Sciatic nerve (tissue), 2 donors: ENCODE data around the gene SORCS2. TPM values are rescaled to one million over a fixed set of nuclear protein-coding genes. Genes with fewer than 3 reads are reported as not detected.

Source experiments
- ATAC-seq: fragments of 200-7000 bp; cut with Tn5 transposase; one replicate; pipeline ENCODE4 v1.9.1; 2020; ENCODE audit warnings: mild to moderate bottlenecking, moderate library complexity
- DNase-seq: peaks from one replicate; pipeline ENCODE4 v3.0.0-alpha.2; 2020; ENCODE audit warnings: low spot score
- intact Hi-C: fragments of 100-400 bp; cut with DNase I; formaldehyde crosslinking; loops from one replicate; pipeline ENCODE4 v1.14.2; 2022
- total RNA-seq: library from RNA; stranded (reverse); fragmentation: NEBNext Ultra II Directional; extraction: Animal tissue kit (Norgen Biotek cat#: 25700); gene quantifications from one replicate; pipeline ENCODE4 v1.2.1, GENCODE V29; 2021
- donor health status: DM: no; HTN: no; CAD: no.
- donor health status: DM: no; HTN: no; CAD: no.

SORCS2 gene
- total RNA-seq, 1 donor from 2014 or later = 52.5 TPM

- intact Hi-C loops = no loop called here
- ATAC-seq (no peak), DNase-seq (no peak)
Measured at GRCh38 chr4:7348946-7349900, 156.9 kb downstream of the SORCS2 start.

- intact Hi-C loops = no loop called here
- ATAC-seq (no peak), DNase-seq (no peak)
Measured at GRCh38 chr4:7350396-7350795, 158.1 kb downstream of the SORCS2 start.

DNA sequence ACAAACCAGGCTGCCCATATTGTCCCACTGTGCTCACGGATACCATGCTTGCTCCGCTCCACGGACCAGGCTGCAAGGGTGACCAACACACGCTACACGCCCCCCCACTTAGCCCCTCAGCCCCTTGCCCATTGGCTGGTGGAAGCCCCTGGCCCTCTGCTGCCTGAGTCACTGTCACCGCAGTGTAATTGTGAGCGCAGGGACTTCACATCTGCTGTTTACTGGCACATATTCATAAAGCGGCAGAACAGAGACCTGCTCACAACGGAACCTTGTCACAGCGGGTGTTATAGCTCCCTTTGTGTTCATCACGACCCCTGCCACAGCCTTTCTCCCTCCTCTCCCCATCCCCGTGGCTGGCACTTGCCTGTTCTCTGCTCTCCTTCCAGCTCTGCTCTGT lies 158.7 kb downstream of the SORCS2 start:
- DNase-seq (no peak), ATAC-seq (no peak)

GRCh38 chr4:7352486-7352885 lies 160.1 kb downstream of the SORCS2 start:
- no peak for ATAC-seq
- no peak for DNase-seq
- intact Hi-C loops = no loop called here

More for the DNA sequence above, 158.7 kb downstream of the SORCS2 start:
- intact Hi-C loops = no loop called here

DNA sequence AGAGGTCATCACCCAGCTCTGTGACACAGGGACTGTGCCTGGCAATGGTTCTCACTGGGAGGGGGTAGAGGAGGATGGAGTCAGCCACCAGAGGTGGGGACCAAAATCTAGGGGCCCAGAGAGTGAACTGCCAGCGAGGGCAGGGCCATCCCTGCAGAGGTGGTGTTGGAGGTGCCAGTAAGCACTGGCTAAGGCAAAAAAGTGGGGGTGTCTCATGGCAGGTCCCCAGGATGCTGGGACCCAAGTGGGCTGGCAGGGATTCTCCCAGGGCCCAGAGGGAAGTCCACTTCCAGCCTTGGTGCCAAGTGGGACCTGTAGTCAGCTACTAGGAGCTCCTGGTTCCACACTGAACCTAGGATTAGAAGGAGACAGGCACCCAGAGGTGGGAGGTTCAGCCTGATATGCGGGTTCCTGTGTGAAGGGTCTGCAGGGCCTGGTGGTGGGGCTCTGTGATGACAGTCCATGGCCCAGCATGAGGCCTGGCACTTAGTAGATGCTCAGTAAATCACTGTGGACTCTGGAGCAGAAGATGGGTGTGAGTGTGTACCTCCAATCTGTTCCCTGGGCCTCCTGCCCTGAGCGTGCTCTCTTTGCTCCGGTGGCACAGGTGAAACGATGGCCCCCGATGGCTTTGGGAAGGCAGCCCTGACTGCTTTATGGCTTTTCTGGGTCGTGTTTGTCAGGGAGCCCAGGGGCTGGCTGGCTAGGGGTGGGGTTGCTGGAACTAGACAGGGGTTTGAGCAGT lies 160.9 kb downstream of the SORCS2 start:
- DNase-seq (no peak), ATAC-seq (no peak)
- intact Hi-C loops = no loop called here

GRCh38 chr4:7353846-7354610 lies 161.7 kb downstream of the SORCS2 start:
- ATAC-seq (no peak), DNase-seq (no peak)
- intact Hi-C loops = no loop called here

DNA sequence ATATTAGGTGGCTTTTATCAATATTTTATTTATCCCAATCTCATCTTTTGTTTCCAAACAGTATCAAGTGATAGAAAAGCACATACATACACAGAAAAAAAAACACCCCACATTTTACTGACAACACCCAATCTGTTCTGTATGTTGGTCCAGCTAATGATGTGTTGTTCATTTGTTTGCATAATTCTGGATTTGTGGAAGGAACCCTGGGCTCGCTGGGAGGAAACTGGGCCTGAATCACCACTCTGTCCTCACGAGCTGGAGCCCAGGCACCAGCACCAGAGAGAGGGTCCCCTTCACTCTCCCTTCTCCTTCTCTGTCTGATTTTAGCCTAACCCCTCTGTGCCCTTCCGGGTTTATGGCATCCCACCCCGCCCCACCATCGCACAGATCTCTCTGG lies 162.6 kb downstream of the SORCS2 start:
- DNase-seq (no peak), ATAC-seq (no peak)
- intact Hi-C loops = no loop called here

GRCh38 chr4:7355795-7356194 lies 163.5 kb downstream of the SORCS2 start:
- no peak for ATAC-seq
- DNase-seq = no peak
- intact Hi-C loops = no loop called here

GRCh38 chr4:7356667-7357310 lies 164.5 kb downstream of the SORCS2 start:
- DNase-seq (no peak), ATAC-seq (peak; percentile 61)
- intact Hi-C loops = no loop called here

DNA sequence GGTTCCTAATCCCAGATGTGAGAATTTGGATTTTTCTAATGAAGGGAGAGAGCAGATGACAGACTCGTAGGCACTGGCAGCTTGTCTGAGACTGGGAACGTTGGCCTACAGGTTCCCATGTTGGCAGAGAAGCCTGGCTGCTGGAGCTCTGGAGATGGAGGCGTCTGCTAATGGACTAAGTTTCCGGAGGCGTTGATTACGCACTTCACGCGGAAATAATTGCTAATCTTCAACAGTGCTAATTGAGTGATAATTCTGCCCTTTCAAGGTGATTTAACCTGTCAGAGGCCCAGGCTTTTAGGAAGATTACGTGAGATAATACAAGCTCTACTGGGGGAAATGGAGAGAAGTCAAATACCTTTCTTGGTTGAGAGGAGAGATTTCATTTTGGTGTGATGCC lies 165.0 kb downstream of the SORCS2 start:
- intact Hi-C loops = no loop called here
- no peak for ATAC-seq

GRCh38 chr4:7358100-7358735 lies 165.9 kb downstream of the SORCS2 start:
- ATAC-seq = peak; percentile 49
- no peak for DNase-seq
- intact Hi-C loops = no loop called here

More for the DNA sequence above, 165.0 kb downstream of the SORCS2 start:
- DNase-seq = no peak

DNA sequence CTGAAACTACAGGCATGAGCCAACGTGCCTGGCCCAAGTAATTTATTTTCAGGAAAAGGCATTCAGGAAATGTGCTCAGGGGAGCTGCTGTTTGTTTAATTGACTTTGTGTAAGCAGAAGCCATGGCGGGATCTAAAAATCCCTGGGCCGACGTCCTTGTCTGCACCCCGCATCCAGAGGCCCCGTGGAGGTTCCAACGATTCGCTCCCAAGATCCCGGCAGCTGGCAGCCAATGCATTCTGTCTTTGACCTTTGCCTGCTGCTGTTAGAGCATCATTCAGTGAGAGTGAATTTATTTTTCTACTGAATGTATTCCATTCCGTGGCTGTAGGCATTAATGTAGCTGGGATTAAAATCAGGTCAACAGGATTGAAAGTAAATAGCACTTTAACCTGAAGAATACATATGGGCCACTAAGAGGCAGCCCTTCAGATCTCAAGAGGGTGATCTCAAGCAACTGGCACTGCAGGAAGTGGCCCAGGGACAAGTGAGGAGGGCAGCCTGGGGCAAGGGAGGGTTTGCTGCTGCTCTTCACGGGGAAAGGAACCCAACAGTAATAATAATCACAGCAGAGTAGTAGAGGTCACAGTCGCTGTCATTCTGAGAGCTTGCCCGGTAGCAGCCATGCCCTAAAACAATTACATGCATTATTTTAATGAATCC lies 167.2 kb downstream of the SORCS2 start:
- intact Hi-C loops = no loop called here
- no peak for ATAC-seq
- DNase-seq = no peak

DNA sequence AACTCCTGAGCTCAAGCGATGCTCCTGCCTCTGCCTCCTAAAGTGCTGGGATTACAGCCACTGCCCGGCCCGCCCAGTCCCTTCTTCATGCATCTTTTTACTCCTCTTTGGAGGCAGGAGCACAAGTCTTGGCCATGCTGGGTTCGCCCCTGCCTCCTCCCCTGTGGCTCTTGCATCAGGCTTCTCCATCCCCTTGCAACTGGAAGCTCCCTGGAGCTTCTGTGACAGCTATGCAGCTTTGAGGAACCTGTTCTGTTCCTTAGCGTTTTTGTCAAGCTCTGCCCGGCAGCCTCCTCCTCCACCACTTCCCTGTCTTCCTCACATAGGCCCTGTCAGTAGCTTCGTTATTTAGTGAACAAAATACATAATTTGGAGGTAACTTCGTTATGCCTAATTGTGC lies 168.5 kb downstream of the SORCS2 start:
- ATAC-seq (no peak), DNase-seq (no peak)
- intact Hi-C loops = no loop called here

DNA sequence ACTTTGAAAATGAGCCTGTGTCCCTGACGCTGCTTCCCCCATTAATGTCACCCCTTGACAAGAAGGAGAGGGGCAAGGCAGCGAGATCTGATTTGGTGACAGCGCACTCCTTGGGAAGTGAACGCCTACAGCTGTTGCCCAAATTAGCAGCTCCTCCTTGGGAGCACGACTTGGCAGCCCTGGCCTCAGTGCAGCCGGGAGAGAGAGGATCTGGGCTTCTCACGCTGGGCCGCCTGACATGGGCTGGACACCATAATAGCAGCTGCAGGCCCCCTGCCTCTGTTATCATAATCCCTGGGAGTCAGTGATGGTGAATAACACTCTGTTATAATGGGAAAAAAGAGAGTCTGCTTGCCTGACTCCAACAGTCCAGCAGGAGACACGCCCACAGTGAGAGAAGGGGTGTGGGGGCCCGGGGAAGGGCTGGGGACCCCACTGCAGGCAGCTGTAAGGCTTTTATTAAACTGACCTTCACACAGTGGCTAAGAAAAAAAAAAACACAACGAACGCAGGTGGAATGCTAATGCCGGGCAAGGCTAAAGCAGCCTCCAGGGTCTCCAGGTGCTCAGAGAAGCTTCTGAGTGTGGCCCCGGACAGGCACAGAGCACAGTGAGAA lies 169.1 kb downstream of the SORCS2 start:
- no peak for ATAC-seq
- intact Hi-C loops = no loop called here
- DNase-seq = no peak

DNA sequence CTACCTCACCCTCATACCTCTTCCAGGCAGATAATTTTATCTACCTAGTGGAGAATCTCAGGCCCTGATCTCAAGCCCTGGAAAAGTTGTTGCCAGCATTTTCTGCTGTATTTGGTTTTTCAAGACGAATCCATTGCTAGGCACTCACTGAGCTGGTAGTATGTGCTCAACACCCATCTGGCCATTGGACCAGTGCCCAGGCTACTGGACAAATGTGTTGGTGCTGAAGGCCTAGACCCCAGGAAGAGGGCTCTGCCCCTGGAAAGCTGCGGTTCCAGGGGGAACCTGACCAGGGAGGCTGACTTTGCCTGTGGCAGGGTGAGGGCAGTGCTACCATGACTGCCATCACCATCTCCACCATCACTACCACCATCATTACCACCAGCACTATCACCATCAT lies 170.0 kb downstream of the SORCS2 start:
- ATAC-seq = no peak
- intact Hi-C loops = no loop called here

DNA sequence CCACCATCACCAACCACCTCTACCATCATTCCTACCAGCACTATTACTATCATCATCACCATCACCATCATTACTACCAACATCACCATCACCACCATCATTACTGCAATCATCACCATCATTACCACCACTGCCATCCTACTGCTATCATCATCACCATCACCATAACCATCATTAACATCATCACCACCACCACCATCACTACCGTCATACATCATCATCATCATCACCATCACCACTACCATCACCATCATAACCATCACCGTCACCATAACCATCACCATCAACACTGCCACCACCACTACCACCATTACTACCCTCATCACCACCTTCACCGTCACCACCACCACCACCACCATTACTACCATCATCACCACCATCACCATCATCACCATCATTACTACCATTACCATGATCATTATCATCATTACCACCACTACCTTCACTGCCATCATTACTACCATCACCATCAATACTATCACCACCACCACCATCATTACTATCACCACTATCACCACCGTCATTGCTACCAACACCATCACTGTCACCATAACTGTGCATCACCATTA lies 170.6 kb downstream of the SORCS2 start:
- intact Hi-C loops = no loop called here

More for the DNA sequence above, 170.0 kb downstream of the SORCS2 start:
- DNase-seq = no peak

GRCh38 chr4:7364979-7365378 lies 172.6 kb downstream of the SORCS2 start:
- DNase-seq (no peak), ATAC-seq (no peak)
- intact Hi-C loops = no loop called here

More for the DNA sequence above, 170.6 kb downstream of the SORCS2 start:
- ATAC-seq (no peak), DNase-seq (no peak)
